Fibroblast of villous mesenchyme (primary cell): Measurements from ENCODE around the gene HRH1. TPM values are rescaled to one million over a fixed set of nuclear protein-coding genes. Genes with fewer than 3 reads are reported as not detected.

Experiments
- DNase-seq: peaks from one replicate; pipeline ENCODE4 v3.0.0-alpha.2; 2010; ENCODE audit warnings: low read depth
- H3K4me3 ChIP-seq: 2 replicates; pipeline ENCODE4 v1.5.1; 2011; ENCODE audit warnings: low read depth, mild to moderate bottlenecking, low read length
- CTCF ChIP-seq: IDR thresholded peaks from 2 replicates; pipeline ENCODE4 v1.5.1; 2012; ENCODE audit warnings: low read depth, mild to moderate bottlenecking, low read length; ENCODE audit not compliant: insufficient read depth
- total RNA-seq: library from RNA; depleted of rRNA; stranded (reverse); fragments of >200 nt; gene quantifications from 2 replicates; pipeline ENCODE4 v1.2.3, GENCODE V29; 2012

The HRH1 gene
- total RNA-seq, 1 donor, result 26.8 TPM

- TF ChIP-seq CTCF, result no peak
- DNase-seq, result no peak
- no peak overlapping the region for H3K4me3 ChIP-seq
Measured at GRCh38 chr3:11224010-11224409, 69.7 kb downstream of the HRH1 start.

- DNase-seq, result no peak
- H3K4me3 ChIP-seq, result peak overlapping the region; percentile 47
- no peak for TF ChIP-seq CTCF
Measured at GRCh38 chr3:11224870-11225229, 70.6 kb downstream of the HRH1 start.

GRCh38 chr3:11226042-11226370, 71.7 kb downstream of the HRH1 start:
- no peak for DNase-seq
- TF ChIP-seq CTCF, result no peak
- H3K4me3 ChIP-seq, result peak overlapping the region; percentile 47

- TF ChIP-seq CTCF, result no peak
- no peak overlapping the region for H3K4me3 ChIP-seq
- DNase-seq, result no peak
Measured at GRCh38 chr3:11228041-11228440, 73.7 kb downstream of the HRH1 start.

GRCh38 chr3:11230125-11230524, 75.8 kb downstream of the HRH1 start:
- TF ChIP-seq CTCF, result no peak
- DNase-seq, result no peak
- H3K4me3 ChIP-seq, result no peak overlapping the region

- no peak for TF ChIP-seq CTCF
- H3K4me3 ChIP-seq, result no peak overlapping the region
- no peak for DNase-seq
Measured at GRCh38 chr3:11230832-11231231, 76.5 kb downstream of the HRH1 start.

- H3K4me3 ChIP-seq, result no peak overlapping the region
- no peak for TF ChIP-seq CTCF
- DNase-seq, result no peak
Measured at GRCh38 chr3:11235385-11235784, 81.1 kb downstream of the HRH1 start.
